Mesenchymal stem cell (in vitro differentiated cells and primary cell): Measurements from ENCODE around the gene TLK1.
A peak's percentile ranks its signal among the peaks of the same experiment; 100 is the strongest.

Source experiments
- DNase-seq: peaks from one replicate; pipeline ENCODE4 v3.0.0-alpha.2; 2013
- H2AFZ ChIP-seq: one replicate; pipeline ENCODE4 v1.6.1; 2013; ENCODE audit warnings: low read depth, mild to moderate bottlenecking, control low read depth, inconsistent platforms, low read length, moderate library complexity
- H2AK5ac ChIP-seq: 2 replicates; pipeline ENCODE4 v1.6.1; 2013; ENCODE audit warnings: low read length, moderate library complexity, mild to moderate bottlenecking, inconsistent platforms; ENCODE audit not compliant: severe bottlenecking
- H2BK120ac ChIP-seq: one replicate; pipeline ENCODE4 v1.6.1; 2013; ENCODE audit warnings: low read depth, mild to moderate bottlenecking, inconsistent platforms, low read length, moderate library complexity
- H2BK12ac ChIP-seq, 2 experiments: one replicate each; pipeline ENCODE4 v1.6.1; 2013; ENCODE audit warnings: inconsistent platforms in 2 of 2, low read length in 2 of 2, mild to moderate bottlenecking in 2 of 2, moderate library complexity in 2 of 2, control low read depth in 1 of 2
- H2BK15ac ChIP-seq: one replicate; pipeline ENCODE4 v1.6.1; 2013; ENCODE audit warnings: mild to moderate bottlenecking, low read depth, inconsistent platforms; ENCODE audit not compliant: poor library complexity, severe bottlenecking
- H2BK5ac ChIP-seq: 2 replicates; pipeline ENCODE4 v1.6.1; 2013; ENCODE audit warnings: low read depth, mild to moderate bottlenecking, low read length, control low read depth, inconsistent platforms; ENCODE audit not compliant: poor library complexity, severe bottlenecking
- H3K14ac ChIP-seq, 2 experiments: one replicate each; pipeline ENCODE4 v1.6.1; 2013; ENCODE audit warnings: inconsistent platforms in 2 of 2, low read length in 2 of 2, control low read depth in 1 of 2, mild to moderate bottlenecking in 1 of 2, moderate library complexity in 1 of 2
- H3K18ac ChIP-seq, 2 experiments: one replicate each; pipeline ENCODE4 v1.6.1; 2013; ENCODE audit warnings: inconsistent platforms in 2 of 2, low read length in 2 of 2, control low read depth in 1 of 2, low read depth in 1 of 2, mild to moderate bottlenecking in 1 of 2
- H3K23ac ChIP-seq, 2 experiments: one replicate each; pipeline ENCODE4 v1.6.1; 2013; ENCODE audit warnings: inconsistent platforms in 2 of 2, low read length in 2 of 2, mild to moderate bottlenecking in 2 of 2, moderate library complexity in 2 of 2, control low read depth in 1 of 2
- H3K27ac ChIP-seq: 2 replicates; pipeline ENCODE4 v1.5.1; 2013; ENCODE audit warnings: mild to moderate bottlenecking, moderate library complexity, low read length, control low read depth, inconsistent platforms; ENCODE audit not compliant: poor library complexity, severe bottlenecking
- H3K27me3 ChIP-seq, 2 experiments: 2 replicates each; pipeline versions ENCODE4 v1.6.1 to v1.7.0; 2013; ENCODE audit warnings: low read length in 2 of 2, mild to moderate bottlenecking in 2 of 2, moderate library complexity in 2 of 2, control low read depth in 1 of 2, inconsistent platforms in 1 of 2; ENCODE audit not compliant: control insufficient read depth in 1 of 2, insufficient read depth in 1 of 2
- H3K36me3 ChIP-seq, 2 experiments: 2 replicates each; pipeline versions ENCODE4 v1.6.1 to v1.7.0; 2013; ENCODE audit warnings: low read length in 2 of 2, control low read depth in 1 of 2, inconsistent platforms in 1 of 2, low read depth in 1 of 2, mild to moderate bottlenecking in 1 of 2; ENCODE audit not compliant: insufficient read depth in 2 of 2, control insufficient read depth in 1 of 2
- H3K4ac ChIP-seq, 2 experiments: one replicate each; pipeline ENCODE4 v1.6.1; 2013; ENCODE audit warnings: inconsistent platforms in 2 of 2, low read length in 2 of 2, mild to moderate bottlenecking in 2 of 2, moderate library complexity in 2 of 2, control low read depth in 1 of 2, low read depth in 1 of 2
- H3K4me1 ChIP-seq: 2 replicates; pipeline ENCODE4 v1.6.1; 2013; ENCODE audit warnings: low read depth, low read length, control low read depth; ENCODE audit not compliant: control insufficient read depth, insufficient read depth
- H3K4me2 ChIP-seq: 2 replicates; pipeline ENCODE4 v1.6.1; 2013; ENCODE audit warnings: low read length, mild to moderate bottlenecking, inconsistent platforms; ENCODE audit not compliant: poor library complexity, severe bottlenecking
- H3K4me3 ChIP-seq, 2 experiments: 2 replicates each; pipeline versions ENCODE4 v1.5.1 to v1.7.0; 2013; ENCODE audit warnings: low read length in 2 of 2, mild to moderate bottlenecking in 2 of 2, control low read depth in 1 of 2, low read depth in 1 of 2; ENCODE audit not compliant: insufficient read depth in 1 of 2
- H3K79me1 ChIP-seq: replicated peaks from 2 replicates; pipeline ENCODE4 v1.6.1; 2013; ENCODE audit warnings: mild to moderate bottlenecking, control low read depth, low read length, inconsistent platforms; ENCODE audit not compliant: poor library complexity, severe bottlenecking
- H3K9ac ChIP-seq: 2 replicates; pipeline ENCODE4 v1.7.0; 2013; ENCODE audit warnings: mild to moderate bottlenecking, low read length, moderate library complexity
- H3K9me3 ChIP-seq: 2 replicates; pipeline ENCODE4 v1.7.0; 2013; ENCODE audit warnings: mild to moderate bottlenecking, low read length; ENCODE audit not compliant: control insufficient read depth
- H4K8ac ChIP-seq: one replicate; pipeline ENCODE4 v1.6.1; 2013; ENCODE audit warnings: inconsistent platforms, mild to moderate bottlenecking, low read length, moderate library complexity
- H4K91ac ChIP-seq: one replicate; pipeline ENCODE4 v1.6.1; 2013; ENCODE audit warnings: mild to moderate bottlenecking, low read length, inconsistent platforms
- WGBS: methylation state at CpG from one replicate; pipeline ENCODE4 v1.1.7; 2013; ENCODE audit warnings: mixed read lengths; 5-methylcytosine and 5-hydroxymethylcytosine counted together

The TLK1 gene

GRCh38 chr2:171185165-171185818, 24.6 kb upstream of the TLK1 start:
- Histone ChIP-seq H2BK120ac (no peak overlapping the region), H3K4me3 (peak overlapping the region in 1 of 2 experiments; percentile 47), H3K9ac (peak overlapping the region; percentile 76), H3K27me3 (no peaks in the 10 kb centered on the region), H3K79me1 (no peaks in the 10 kb centered on the region), H2AFZ (no peak overlapping the region), H3K14ac (no peak overlapping the region), H2BK5ac (no peak overlapping the region), H3K4me2 (no peak overlapping the region), H3K4ac (no peak overlapping the region), H3K36me3 (no peaks in the 10 kb centered on the region), H4K91ac (no peak overlapping the region), H3K18ac (no peak overlapping the region), H2BK12ac (no peak overlapping the region), H2BK15ac (no peak overlapping the region), H3K23ac (no peak overlapping the region), H3K27ac (no peak overlapping the region), H3K4me1 (no peaks in the 10 kb centered on the region), H4K8ac (no peak overlapping the region), H3K9me3 (no peaks in the 10 kb centered on the region), H2AK5ac (no peak overlapping the region)
- DNase-seq: no peak
- 100% methylated on average over 2 of the region's 2 CpGs for WGBS

- no peaks in the 10 kb centered on the region for H3K79me1 ChIP-seq
- 73% methylated on average over 6 of the region's 9 CpGs for WGBS
- H3K4ac ChIP-seq: no peak overlapping the region
- no peak overlapping the region for H3K14ac ChIP-seq
- no peak overlapping the region for H4K91ac ChIP-seq
- no peak overlapping the region for H3K4me3 ChIP-seq
- H3K4me1 ChIP-seq: no peaks in the 10 kb centered on the region
- no peak overlapping the region for H2BK15ac ChIP-seq
- H2BK5ac ChIP-seq: no peak overlapping the region
- no peaks in the 10 kb centered on the region for H3K27me3 ChIP-seq
- H3K9ac ChIP-seq: no peak overlapping the region
- H2BK120ac ChIP-seq: no peak overlapping the region
- DNase-seq: no peak
- H2BK12ac ChIP-seq: no peak overlapping the region
- no peak overlapping the region for H2AFZ ChIP-seq
- no peaks in the 10 kb centered on the region for H3K36me3 ChIP-seq
- H3K4me2 ChIP-seq: no peak overlapping the region
- no peak overlapping the region for H3K18ac ChIP-seq
- no peak overlapping the region for H2AK5ac ChIP-seq
- H3K27ac ChIP-seq: no peak overlapping the region
- H4K8ac ChIP-seq: no peak overlapping the region
- H3K23ac ChIP-seq: no peak overlapping the region
- H3K9me3 ChIP-seq: no peaks in the 10 kb centered on the region
These were observed 20.7 kb upstream of the TLK1 start for GRCh38 chr2:171181064-171182049.

DNA sequence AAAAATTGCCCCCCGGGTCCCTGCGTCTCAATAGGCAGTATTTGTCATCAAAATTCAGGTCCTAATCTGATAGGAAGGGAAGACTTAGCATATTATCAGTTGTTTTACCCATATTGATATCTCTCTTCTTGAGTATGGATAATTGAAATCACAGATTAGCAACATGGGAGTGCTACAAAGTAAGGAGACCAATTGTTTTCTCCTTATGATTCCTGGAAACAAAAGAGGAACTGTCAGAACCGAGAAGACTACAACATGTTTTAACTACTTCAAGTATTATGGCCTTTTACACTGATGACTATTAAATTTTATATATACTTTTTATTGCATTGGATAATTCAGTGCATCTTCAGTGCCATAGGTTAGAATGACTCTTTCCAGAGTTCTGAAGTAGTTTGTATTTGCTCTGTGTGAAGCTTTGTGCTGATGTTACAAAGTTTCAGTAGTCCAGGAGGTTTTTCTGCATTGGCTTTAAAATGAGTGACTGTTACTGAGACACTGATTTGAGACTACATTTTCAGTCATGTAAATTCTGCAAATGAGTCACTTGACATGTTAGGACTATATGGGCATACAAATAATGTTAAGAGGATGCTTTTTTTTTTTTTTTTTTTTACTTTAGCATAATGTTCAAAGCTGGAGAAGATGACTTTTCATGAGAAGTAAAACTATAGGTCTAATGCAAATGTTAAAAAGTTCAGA, 19.7 kb upstream of the TLK1 start:
- no peak for DNase-seq
- WGBS: no CpG with 5 or more reads among the region's 3 CpGs
- no peaks in the 10 kb centered on the region for H3K79me1 ChIP-seq
- no peak overlapping the region for H3K23ac ChIP-seq
- no peak overlapping the region for H3K4me3 ChIP-seq
- no peaks in the 10 kb centered on the region for H3K4me1 ChIP-seq
- H3K4ac ChIP-seq: no peak overlapping the region
- no peak overlapping the region for H3K4me2 ChIP-seq
- no peak overlapping the region for H4K8ac ChIP-seq
- no peak overlapping the region for H3K9ac ChIP-seq
- H3K9me3 ChIP-seq: no peaks in the 10 kb centered on the region
- no peak overlapping the region for H2BK12ac ChIP-seq
- H3K18ac ChIP-seq: no peak overlapping the region
- H4K91ac ChIP-seq: no peak overlapping the region
- H3K36me3 ChIP-seq: no peaks in the 10 kb centered on the region
- no peaks in the 10 kb centered on the region for H3K27me3 ChIP-seq
- H2AFZ ChIP-seq: no peak overlapping the region
- H3K27ac ChIP-seq: no peak overlapping the region
- H2AK5ac ChIP-seq: no peak overlapping the region
- no peak overlapping the region for H2BK15ac ChIP-seq
- no peak overlapping the region for H2BK5ac ChIP-seq
- no peak overlapping the region for H2BK120ac ChIP-seq
- no peak overlapping the region for H3K14ac ChIP-seq

DNA sequence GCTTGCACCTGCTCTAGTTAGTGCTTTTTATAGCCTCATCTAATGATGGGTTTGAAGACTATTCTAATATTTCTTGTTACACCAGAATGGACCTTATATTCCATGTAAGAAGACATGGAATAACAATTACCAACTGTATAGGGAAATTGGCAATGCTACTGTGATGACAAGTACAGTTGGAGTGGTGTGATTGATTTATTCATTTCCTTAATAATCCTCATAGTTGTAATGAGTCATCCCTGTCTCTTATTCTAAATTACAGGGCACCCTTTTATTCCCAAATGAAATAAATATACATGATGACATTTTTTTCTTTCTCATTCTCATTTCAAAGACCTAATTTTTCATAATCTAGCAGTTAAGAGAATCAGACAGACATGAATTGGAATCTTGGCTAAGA, 18.3 kb upstream of the TLK1 start:
- no peaks in the 10 kb centered on the region for H3K79me1 ChIP-seq
- H2BK5ac ChIP-seq: no peak overlapping the region

More for the DNA sequence above, 18.3 kb upstream of the TLK1 start:
- Histone ChIP-seq H2AK5ac (no peak overlapping the region), H3K4ac (no peak overlapping the region), H3K27me3 (no peaks in the 10 kb centered on the region), H2AFZ (no peak overlapping the region), H3K4me3 (no peak overlapping the region), H4K8ac (no peak overlapping the region), H3K27ac (no peak overlapping the region), H2BK15ac (no peak overlapping the region), H3K4me1 (no peaks in the 10 kb centered on the region), H3K9ac (no peak overlapping the region), H3K9me3 (no peaks in the 10 kb centered on the region), H2BK12ac (no peak overlapping the region), H3K23ac (no peak overlapping the region), H4K91ac (no peak overlapping the region), H2BK120ac (no peak overlapping the region), H3K14ac (no peak overlapping the region), H3K4me2 (no peak overlapping the region), H3K18ac (no peak overlapping the region), H3K36me3 (no peaks in the 10 kb centered on the region)
- no peak for DNase-seq
